Spleen (tissue), 7 donors: ENCODE results near the gene SETBP1.

ENCODE experiments used
- CTCF ChIP-seq, 11 experiments: fragments of 200-600 bp in 7 of 11; fragments of 450-650 bp in 4 of 11; sonication (generic) in 4 of 11; IDR thresholded peaks in 8 of 11; conservative IDR thresholded peaks in 3 of 11; 1 replicate in 7 of 11; 2 replicates in 4 of 11; pipeline versions ENCODE4 v1.4.0 to v1.8.0; 2016 to 2021; ENCODE audit warnings: antibody characterized with exemption in 11 of 11, inconsistent platforms in 4 of 11, mild to moderate bottlenecking in 1 of 11
- POLR2A ChIP-seq, 3 donors: fragments of 450-650 bp; IDR thresholded peaks; one replicate each; pipeline ENCODE4 v1.5.1; 2017; ENCODE audit warnings: antibody characterized with exemption in 3 of 3, mild to moderate bottlenecking in 1 of 3
- POLR2AphosphoS5 ChIP-seq, 3 donors: sonication (generic); formaldehyde crosslinking; IDR thresholded peaks; one replicate each; pipeline ENCODE4 v1.5.1; 2017; ENCODE audit warnings: antibody characterized with exemption in 3 of 3
- donor health status: DM: no; HTN: no; CAD: no; lungs with moderate emphysema.
- donor health status: DM: no; HTN: no; CAD: no.
- donor health status: DM: no; HTN: no; CAD: no.

- TF ChIP-seq CTCF (IDR thresholded peaks at IDR 0.05 in 8 of 11, conservative IDR thresholded peaks at IDR 0.05 in 3 of 11) (no peak), POLR2A (IDR thresholded peaks at IDR 0.05) (no peak), POLR2AphosphoS5 (IDR thresholded peaks at IDR 0.05) (no peak)
These were observed 402.7 kb downstream of the SETBP1 start for GRCh38 chr18:45083226-45083855.
